Cardiac fibroblast (primary cell): ENCODE data around the gene DHRS1.

ENCODE experiments used
- DNase-seq, 2 donors: peaks; one replicate each; pipeline versions ENCODE4 v3.0.0 to v3.0.0-alpha.2; 2010; ENCODE audit warnings: low read depth in 2 of 2
- H3K4me3 ChIP-seq, 2 donors: replicated peaks in 1 of 2; 1 replicate in 1 of 2; 2 replicates in 1 of 2; pipeline ENCODE4 v1.5.1; 2011; ENCODE audit warnings: low read depth in 2 of 2, low read length in 2 of 2, mild to moderate bottlenecking in 2 of 2, moderate library complexity in 1 of 2
- TF ChIP-seq, protein P1 (sequence below): IDR thresholded peaks from one replicate; pipeline ENCODE4 v1.5.1; 2011; ENCODE audit warnings: low read depth, mild to moderate bottlenecking, low read length, inconsistent platforms

Gene DHRS1

GRCh38 chr14:24259282-24260025, 40.1 kb downstream of the DHRS1 start:
- TF ChIP-seq, protein P1, sequence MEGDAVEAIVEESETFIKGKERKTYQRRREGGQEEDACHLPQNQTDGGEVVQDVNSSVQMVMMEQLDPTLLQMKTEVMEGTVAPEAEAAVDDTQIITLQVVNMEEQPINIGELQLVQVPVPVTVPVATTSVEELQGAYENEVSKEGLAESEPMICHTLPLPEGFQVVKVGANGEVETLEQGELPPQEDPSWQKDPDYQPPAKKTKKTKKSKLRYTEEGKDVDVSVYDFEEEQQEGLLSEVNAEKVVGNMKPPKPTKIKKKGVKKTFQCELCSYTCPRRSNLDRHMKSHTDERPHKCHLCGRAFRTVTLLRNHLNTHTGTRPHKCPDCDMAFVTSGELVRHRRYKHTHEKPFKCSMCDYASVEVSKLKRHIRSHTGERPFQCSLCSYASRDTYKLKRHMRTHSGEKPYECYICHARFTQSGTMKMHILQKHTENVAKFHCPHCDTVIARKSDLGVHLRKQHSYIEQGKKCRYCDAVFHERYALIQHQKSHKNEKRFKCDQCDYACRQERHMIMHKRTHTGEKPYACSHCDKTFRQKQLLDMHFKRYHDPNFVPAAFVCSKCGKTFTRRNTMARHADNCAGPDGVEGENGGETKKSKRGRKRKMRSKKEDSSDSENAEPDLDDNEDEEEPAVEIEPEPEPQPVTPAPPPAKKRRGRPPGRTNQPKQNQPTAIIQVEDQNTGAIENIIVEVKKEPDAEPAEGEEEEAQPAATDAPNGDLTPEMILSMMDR = no peak
- DNase-seq = peak; percentile 38 to 77
- no peak overlapping the region for H3K4me3 ChIP-seq

DNA sequence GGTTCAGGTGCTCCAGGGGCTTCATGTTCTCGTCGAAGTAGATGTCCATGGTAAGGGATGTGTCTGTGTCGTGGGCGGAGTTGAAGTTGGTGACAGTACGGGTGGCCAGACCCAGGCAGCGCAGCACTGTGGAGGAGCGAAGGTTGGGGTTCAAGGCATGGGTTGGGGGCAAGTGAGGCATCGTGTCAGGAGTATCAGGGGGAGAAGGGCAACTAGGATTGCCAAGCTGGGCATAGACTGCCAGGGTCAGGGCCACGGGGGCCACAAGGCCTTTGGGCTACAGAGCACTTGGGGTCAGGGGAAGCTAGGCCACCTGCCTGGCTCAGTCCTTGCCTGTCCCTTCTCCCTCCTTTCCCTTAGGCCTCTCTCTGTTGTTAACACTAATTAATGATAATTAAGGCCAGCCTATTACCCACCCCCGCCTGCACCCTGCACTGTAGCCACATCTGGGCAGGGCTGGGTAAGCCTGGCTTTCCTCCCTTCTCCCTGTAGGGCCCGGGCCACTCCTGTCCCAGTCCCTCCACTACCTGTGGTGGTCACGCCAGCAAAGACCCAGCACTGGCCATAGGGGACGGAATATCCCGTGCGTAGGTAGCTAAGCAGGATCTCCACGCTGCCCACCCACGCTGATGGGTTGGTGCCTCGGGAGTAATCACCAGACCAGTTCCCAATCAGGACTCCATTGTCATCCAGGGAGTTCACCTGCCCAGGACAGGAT, 40.9 kb downstream of the DHRS1 start:
- H3K4me3 ChIP-seq = no peak overlapping the region
- TF ChIP-seq, protein P1 = no peak
- DNase-seq = no peak

DNA sequence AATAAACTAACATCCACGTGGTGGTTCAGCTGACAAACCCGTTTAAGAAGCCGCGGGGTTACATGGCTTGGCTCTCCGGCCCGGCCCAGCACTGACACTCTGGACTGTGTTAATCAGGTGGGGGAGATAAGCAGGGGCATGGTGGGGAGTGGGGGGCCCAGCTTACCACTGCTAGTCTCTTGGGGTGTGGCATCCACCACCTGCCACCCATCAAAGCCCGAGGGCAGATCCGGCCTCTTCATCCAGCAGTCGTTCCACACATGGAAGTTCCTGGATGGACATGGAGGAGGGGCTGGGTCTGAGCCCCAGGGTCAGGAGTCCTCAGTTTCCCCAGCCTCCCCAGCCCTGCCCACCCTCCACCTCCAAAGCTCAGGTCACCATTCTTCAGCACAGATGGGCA, 41.5 kb downstream of the DHRS1 start:
- no peak overlapping the region for H3K4me3 ChIP-seq
- TF ChIP-seq, protein P1 = no peak

GRCh38 chr14:24256960-24257359, 42.6 kb downstream of the DHRS1 start:
- H3K4me3 ChIP-seq = no peak overlapping the region
- DNase-seq = no peak
- TF ChIP-seq, protein P1 = no peak

More for the DNA sequence above, 41.5 kb downstream of the DHRS1 start:
- DNase-seq = no peak

- no peak for DNase-seq
- no peak overlapping the region for H3K4me3 ChIP-seq
- TF ChIP-seq, protein P1 = no peak
Observed at GRCh38 chr14:24255931-24256711, 43.5 kb downstream of the DHRS1 start.

GRCh38 chr14:24255438-24255837, 44.1 kb downstream of the DHRS1 start:
- H3K4me3 ChIP-seq = no peak overlapping the region
- DNase-seq = no peak
- TF ChIP-seq, protein P1 = no peak
